ENCODE data around the gene SYVN1.

SYVN1 gene

DNA sequence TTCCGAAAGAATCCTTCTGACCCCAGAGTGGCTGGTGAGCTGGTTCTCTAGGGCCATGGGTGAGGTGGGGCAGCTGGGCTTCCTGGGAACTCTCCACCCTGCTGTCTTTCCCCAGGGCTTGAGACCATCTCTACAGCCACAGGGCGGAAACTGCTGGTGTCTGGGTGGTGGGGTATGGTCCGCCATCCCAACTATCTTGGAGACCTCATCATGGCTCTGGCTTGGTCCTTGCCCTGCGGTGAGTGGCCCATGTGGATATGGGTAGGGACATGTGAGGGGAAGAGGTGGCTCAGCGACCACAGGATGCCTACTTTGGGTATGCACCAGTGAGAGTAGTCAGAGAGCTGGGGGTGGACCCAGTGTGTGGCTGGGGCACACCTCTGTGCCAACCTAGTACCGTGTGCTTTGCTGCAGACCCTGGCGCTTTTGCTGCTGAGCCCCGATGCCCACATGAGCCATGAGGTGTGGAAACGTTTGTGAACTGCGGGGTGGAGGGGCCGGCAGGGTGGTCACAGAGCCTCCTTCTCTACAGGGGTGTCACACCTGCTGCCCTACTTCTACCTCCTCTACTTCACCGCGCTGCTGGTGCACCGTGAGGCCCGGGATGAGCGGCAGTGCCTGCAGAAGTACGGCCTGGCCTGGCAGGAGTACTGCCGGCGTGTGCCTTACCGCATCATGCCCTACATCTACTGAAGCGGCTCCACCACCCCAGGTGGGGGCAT is 18.8 kb downstream of the SYVN1 start:
- TF ChIP-seq, protein P1, sequence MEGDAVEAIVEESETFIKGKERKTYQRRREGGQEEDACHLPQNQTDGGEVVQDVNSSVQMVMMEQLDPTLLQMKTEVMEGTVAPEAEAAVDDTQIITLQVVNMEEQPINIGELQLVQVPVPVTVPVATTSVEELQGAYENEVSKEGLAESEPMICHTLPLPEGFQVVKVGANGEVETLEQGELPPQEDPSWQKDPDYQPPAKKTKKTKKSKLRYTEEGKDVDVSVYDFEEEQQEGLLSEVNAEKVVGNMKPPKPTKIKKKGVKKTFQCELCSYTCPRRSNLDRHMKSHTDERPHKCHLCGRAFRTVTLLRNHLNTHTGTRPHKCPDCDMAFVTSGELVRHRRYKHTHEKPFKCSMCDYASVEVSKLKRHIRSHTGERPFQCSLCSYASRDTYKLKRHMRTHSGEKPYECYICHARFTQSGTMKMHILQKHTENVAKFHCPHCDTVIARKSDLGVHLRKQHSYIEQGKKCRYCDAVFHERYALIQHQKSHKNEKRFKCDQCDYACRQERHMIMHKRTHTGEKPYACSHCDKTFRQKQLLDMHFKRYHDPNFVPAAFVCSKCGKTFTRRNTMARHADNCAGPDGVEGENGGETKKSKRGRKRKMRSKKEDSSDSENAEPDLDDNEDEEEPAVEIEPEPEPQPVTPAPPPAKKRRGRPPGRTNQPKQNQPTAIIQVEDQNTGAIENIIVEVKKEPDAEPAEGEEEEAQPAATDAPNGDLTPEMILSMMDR (IDR thresholded peaks at IDR 0.05), result no peak

DNA sequence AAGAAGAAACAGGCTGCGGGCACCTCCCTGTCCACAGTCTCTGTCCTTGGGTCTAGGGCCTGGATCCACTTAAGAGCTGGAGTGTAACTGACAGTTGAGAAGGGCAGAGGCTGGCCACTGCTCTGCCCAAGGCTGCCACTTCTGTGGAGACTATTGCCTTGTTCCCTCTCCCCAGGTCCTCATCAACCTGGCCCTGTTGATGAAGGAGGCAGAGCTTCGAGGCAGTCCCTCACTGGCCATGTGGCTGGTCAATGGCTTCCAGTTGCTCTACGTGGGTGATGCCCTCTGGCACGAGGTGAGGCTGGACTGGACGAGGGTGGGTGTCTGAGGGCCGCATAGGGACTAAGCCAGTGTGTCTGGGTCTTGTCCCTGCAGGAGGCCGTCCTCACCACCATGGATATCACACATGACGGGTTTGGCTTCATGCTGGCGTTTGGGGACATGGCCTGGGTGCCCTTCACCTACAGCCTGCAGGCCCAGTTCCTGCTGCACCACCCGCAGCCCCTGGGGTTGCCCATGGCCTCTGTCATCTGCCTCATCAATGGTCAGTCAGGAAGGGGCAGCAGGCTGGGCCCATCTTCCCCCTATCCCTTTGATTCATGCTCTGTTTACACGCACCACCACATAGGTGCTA is 19.7 kb downstream of the SYVN1 start:
- TF ChIP-seq, protein P1 (IDR thresholded peaks at IDR 0.05), result no peak

DNA sequence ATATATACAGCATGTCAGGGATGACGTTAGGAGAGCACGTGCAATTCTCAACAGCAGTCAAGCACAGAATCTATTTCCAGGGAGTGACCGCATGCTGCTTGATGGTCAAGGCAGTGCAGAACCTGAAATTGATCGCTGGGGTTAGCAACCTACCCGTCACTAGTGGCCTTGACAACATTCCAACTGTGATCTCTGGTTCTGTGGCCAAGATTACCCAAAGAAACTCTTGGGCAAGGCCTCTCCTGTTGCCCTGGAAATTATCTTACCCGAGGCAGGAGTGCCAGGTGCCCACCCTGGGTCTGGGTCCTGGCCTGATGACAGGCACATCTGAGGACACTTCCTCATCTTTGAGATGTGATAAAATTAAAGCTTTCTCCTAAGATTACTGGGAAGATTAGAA is 20.5 kb downstream of the SYVN1 start:
- TF ChIP-seq, protein P1 (IDR thresholded peaks at IDR 0.05), result no peak

DNA sequence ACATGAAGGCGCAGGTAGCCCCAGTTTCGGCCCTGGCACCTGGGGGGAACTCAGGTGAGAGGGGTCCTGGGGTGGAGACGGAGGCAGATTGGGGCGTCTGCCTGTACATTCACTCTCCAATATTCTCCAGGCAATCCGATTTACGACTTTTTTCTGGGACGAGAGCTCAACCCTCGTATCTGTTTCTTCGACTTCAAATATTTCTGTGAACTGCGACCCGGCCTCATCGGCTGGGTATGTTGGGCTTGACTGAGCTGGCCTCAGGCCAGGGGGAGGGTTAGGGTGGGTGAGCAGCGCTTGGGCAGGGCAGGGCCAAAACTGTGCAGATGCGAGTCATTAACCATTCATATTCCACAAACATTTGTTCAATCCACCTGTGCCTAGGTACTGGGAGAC is 21.0 kb downstream of the SYVN1 start:
- TF ChIP-seq, protein P1 (IDR thresholded peaks at IDR 0.05), result no peak

DNA sequence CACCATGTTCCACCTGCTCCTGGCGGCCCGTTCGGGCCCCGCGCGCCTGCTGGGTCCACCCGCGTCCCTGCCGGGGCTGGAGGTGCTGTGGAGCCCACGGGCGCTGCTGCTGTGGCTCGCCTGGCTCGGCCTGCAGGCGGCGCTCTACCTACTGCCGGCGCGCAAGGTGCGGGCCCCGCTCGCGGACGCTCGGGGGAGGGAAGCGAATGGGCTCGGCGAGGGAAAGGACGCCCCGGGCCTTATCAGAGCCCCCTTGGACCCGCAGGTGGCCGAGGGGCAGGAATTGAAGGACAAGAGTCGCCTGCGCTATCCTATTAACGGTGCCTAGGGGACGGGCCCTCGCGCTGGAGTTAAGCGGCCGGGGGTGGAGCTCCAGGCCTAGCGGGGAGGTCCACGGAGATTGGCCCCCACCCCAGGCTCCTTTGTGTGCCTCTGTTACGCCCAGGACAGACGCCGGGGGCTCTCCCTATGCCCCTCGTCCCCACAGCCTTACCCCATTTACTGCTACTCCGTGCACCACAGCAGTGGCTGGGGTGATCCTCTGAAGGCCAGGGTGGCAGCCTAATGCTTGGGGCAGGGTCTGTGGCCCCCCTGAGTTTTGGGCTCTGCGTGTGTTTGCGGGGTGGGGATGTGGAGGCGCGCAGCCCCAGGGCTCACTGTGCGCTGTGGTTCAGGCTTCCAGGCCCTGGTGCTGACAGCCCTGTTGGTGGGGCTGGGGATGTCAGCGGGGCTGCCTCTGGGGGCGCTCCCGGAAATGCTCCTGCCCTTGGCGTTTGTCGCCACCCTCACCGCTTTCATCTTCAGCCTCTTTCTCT is 21.6 kb downstream of the SYVN1 start:
- TF ChIP-seq, protein P1 (IDR thresholded peaks at IDR 0.05), result peak; percentile 98

DNA sequence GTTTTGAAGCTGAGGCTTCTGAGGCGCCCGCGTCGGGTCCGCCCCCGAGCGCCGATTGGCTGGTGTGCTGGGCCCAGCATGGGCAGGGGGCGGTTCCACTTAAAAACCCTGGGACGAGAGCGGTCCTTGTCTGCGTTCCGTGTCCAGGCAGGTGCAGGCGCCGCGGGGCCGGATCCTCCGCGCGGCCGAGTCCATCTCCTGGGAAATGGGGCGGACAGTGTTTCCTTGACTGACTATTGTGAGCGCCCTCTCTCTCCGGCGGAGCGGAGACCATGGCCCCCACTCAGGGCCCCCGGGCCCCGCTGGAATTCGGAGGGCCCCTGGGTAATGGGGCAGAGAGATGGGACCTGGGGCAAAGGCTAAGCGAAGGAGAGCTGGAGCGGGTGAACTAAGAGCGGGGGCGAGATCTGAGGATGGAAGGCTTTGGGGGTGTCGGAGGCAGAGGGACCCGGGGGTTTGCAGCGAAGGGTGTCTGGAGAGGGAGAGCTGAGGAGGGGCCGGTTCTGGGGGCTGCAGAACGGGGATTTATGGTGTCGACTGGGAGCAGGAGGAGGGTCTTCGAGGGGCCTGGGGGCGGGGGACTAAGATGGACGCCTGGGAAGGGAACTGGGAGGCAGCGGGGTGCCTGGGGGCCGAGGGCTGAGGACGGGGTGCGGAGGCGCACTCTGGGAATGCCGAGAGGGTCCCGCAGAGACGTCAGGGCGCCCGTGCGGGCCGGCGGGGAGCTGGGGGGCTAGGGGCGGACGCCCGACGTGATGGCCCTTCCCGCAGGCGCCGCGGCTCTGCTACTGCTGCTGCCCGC is 22.4 kb downstream of the SYVN1 start, which contains the start of gene TM7SF2:
TSS of gene TM7SF2 (plus strand) at position 129 of the 802 bp plus-strand sequence. CDS start at position 273, 144 bp downstream.
- TF ChIP-seq, protein P1 (IDR thresholded peaks at IDR 0.05), result no peak
